Peyer's patch (tissue), 4 donors: Measurements from ENCODE around the gene ADAMTS7. TPM values are rescaled to one million over a fixed set of nuclear protein-coding genes. Genes with fewer than 3 reads are reported as not detected.

Experiments used
- DNase-seq, 3 donors: peaks; one replicate each; pipeline ENCODE4 v3.0.0-alpha.2; 2017 to 2019
- H3K27ac ChIP-seq, 4 donors: fragments of 200-600 bp; sonication (generic); one replicate each; pipeline ENCODE4 v1.5.1; 2016 to 2019
- H3K27me3 ChIP-seq, 2 donors: fragments of 200-600 bp; sonication (generic); one replicate each; pipeline ENCODE4 v1.5.1; 2019
- H3K36me3 ChIP-seq, 3 donors: fragments of 200-600 bp; sonication (generic); one replicate each; pipeline ENCODE4 v1.5.1; 2016 to 2019
- H3K4me1 ChIP-seq, 4 donors: fragments of 200-600 bp; sonication (generic); one replicate each; pipeline ENCODE4 v1.5.1; 2016 to 2019
- H3K4me3 ChIP-seq, 4 donors: fragments of 200-600 bp; sonication (generic); 1 replicate in 3 of 4; 2 replicates in 1 of 4; pipeline ENCODE4 v1.5.1; 2016 to 2019; ENCODE audit warnings: mild to moderate bottlenecking in 1 of 4
- H3K9me3 ChIP-seq, 4 donors: fragments of 200-600 bp; sonication (generic); one replicate each; pipeline ENCODE4 v1.5.1; 2016 to 2019; ENCODE audit warnings: mild to moderate bottlenecking in 1 of 4
- POLR2A ChIP-seq, 2 donors: fragments of 450-650 bp; IDR thresholded peaks; one replicate each; pipeline ENCODE4 v1.5.1; 2017; ENCODE audit warnings: antibody characterized with exemption in 2 of 2, mild to moderate bottlenecking in 2 of 2, moderate library complexity in 2 of 2
- total RNA-seq, 4 donors: library from RNA; depleted of rRNA; stranded (reverse); fragments of >200 nt; gene quantifications; one replicate each; pipeline ENCODE4 v1.1.0, GENCODE V29; 2016
- TF ChIP-seq, protein P1 (sequence below), 6 experiments: fragments of 450-650 bp in 4 of 6; fragments of 200-600 bp in 2 of 6; sonication (generic) in 1 of 6; IDR thresholded peaks; one replicate each; pipeline ENCODE4 v1.5.1; 2017 to 2019; ENCODE audit warnings: antibody characterized with exemption in 6 of 6, mild to moderate bottlenecking in 3 of 6, moderate library complexity in 1 of 6

The ADAMTS7 gene, protein sequence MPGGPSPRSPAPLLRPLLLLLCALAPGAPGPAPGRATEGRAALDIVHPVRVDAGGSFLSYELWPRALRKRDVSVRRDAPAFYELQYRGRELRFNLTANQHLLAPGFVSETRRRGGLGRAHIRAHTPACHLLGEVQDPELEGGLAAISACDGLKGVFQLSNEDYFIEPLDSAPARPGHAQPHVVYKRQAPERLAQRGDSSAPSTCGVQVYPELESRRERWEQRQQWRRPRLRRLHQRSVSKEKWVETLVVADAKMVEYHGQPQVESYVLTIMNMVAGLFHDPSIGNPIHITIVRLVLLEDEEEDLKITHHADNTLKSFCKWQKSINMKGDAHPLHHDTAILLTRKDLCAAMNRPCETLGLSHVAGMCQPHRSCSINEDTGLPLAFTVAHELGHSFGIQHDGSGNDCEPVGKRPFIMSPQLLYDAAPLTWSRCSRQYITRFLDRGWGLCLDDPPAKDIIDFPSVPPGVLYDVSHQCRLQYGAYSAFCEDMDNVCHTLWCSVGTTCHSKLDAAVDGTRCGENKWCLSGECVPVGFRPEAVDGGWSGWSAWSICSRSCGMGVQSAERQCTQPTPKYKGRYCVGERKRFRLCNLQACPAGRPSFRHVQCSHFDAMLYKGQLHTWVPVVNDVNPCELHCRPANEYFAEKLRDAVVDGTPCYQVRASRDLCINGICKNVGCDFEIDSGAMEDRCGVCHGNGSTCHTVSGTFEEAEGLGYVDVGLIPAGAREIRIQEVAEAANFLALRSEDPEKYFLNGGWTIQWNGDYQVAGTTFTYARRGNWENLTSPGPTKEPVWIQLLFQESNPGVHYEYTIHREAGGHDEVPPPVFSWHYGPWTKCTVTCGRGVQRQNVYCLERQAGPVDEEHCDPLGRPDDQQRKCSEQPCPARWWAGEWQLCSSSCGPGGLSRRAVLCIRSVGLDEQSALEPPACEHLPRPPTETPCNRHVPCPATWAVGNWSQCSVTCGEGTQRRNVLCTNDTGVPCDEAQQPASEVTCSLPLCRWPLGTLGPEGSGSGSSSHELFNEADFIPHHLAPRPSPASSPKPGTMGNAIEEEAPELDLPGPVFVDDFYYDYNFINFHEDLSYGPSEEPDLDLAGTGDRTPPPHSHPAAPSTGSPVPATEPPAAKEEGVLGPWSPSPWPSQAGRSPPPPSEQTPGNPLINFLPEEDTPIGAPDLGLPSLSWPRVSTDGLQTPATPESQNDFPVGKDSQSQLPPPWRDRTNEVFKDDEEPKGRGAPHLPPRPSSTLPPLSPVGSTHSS (N-terminal part only)
- total RNA-seq = 10 to 100 TPM in 1 of 4 donors, 1 to 10 TPM in 2, under 1 TPM in 1; 0.18 to 24.8 (median 2.0) TPM

DNA sequence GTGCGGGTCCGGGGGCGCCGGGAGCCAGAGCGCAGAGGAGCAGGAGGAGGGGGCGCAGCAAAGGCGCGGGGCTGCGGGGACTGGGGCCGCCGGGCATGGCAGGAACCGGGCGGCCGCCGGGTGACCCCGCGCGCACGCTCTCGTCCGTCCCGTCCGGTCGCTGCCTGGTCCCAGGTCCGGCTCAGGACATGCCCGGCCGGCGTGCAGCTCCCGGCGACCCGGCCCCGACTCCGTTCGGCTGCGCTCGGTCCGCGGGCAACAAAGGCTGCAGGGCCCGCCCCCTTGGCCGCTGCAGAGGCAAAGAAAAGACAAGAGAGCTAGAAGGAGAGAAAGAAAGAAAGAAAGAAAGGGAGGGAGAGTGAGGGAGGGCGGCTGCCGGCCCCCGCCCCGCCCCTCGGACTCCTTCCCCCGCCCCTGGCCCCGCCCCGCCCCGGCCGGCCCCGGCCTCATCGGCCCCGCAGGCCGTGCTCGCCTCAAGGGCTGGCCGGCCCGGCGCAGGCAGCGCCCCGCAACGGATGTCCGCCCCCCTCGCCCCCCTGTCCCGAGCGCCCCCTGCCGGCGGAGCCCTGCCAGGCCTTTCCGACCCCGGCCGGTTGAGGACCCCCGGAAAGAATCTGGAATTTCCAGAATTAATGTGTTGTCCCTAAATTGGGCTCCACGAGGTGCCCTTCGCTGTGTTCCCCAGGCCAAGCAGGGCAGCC lies at the start of gene ADAMTS7:
ADAMTS7 (minus strand) TSS at position 341 of the 701 bp plus-strand sequence; CDS start at position 97, 244 bp downstream.
- TF ChIP-seq POLR2A (IDR thresholded peaks at IDR 0.05) = no peak
- TF ChIP-seq, protein P1, sequence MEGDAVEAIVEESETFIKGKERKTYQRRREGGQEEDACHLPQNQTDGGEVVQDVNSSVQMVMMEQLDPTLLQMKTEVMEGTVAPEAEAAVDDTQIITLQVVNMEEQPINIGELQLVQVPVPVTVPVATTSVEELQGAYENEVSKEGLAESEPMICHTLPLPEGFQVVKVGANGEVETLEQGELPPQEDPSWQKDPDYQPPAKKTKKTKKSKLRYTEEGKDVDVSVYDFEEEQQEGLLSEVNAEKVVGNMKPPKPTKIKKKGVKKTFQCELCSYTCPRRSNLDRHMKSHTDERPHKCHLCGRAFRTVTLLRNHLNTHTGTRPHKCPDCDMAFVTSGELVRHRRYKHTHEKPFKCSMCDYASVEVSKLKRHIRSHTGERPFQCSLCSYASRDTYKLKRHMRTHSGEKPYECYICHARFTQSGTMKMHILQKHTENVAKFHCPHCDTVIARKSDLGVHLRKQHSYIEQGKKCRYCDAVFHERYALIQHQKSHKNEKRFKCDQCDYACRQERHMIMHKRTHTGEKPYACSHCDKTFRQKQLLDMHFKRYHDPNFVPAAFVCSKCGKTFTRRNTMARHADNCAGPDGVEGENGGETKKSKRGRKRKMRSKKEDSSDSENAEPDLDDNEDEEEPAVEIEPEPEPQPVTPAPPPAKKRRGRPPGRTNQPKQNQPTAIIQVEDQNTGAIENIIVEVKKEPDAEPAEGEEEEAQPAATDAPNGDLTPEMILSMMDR (IDR thresholded peaks at IDR 0.05) = peak; percentile 7 to 83 (median 42)
- Histone ChIP-seq H3K27ac (peak within 1 kb of the TSS; percentile 21 to 83 (median 58)), H3K4me1 (peaks cover 0 to 21% (median 13%) of the 10 kb centered on the region in 4 donors), H3K4me3 (peak within 1 kb of the TSS; percentile 49 to 84 (median 68)), H3K9me3 (peaks cover 0 to 4% (median 0%) of the 10 kb centered on the region in 4 donors), H3K27me3 (peaks cover 0 to 9% of the 10 kb centered on the region in 2 donors), H3K36me3 (no peaks in the 10 kb centered on the region)
- DNase-seq = peak; percentile 67 to 81 (median 70)

- no peak for TF ChIP-seq POLR2A (IDR thresholded peaks at IDR 0.05)
- TF ChIP-seq, protein P1 (IDR thresholded peaks at IDR 0.05) = peak; percentile 21 to 59 (median 54)
- Histone ChIP-seq H3K27me3 (no peaks in the 10 kb centered on the region), H3K27ac (peak overlapping the region in 2 of 4 donors; percentile 33 to 42), H3K4me1 (no peaks in the 10 kb centered on the region), H3K36me3 (no peaks in the 10 kb centered on the region), H3K9me3 (no peaks in the 10 kb centered on the region), H3K4me3 (peak overlapping the region; percentile 27 to 51 (median 41))
- peak; percentile 58 to 83 (median 72) for DNase-seq
Measured at GRCh38 chr15:78859971-78860719, 48.9 kb upstream of the ADAMTS7 start.

GRCh38 chr15:78855746-78856145 lies 44.5 kb upstream of the ADAMTS7 start:
- Histone ChIP-seq H3K27ac (no peak overlapping the region), H3K27me3 (no peaks in the 10 kb centered on the region), H3K4me3 (no peak overlapping the region), H3K9me3 (no peaks in the 10 kb centered on the region), H3K4me1 (no peaks in the 10 kb centered on the region), H3K36me3 (no peaks in the 10 kb centered on the region)
- TF ChIP-seq POLR2A (IDR thresholded peaks at IDR 0.05) = no peak
- TF ChIP-seq, protein P1 (IDR thresholded peaks at IDR 0.05) = no peak
- DNase-seq = no peak

- TF ChIP-seq, protein P1 (IDR thresholded peaks at IDR 0.05) = no peak
- no peak for TF ChIP-seq POLR2A (IDR thresholded peaks at IDR 0.05)
- H3K4me3 ChIP-seq = no peak overlapping the region
- no peak for DNase-seq
- no peaks in the 10 kb centered on the region for H3K4me1 ChIP-seq
- H3K27ac ChIP-seq = no peak overlapping the region
- no peaks in the 10 kb centered on the region for H3K9me3 ChIP-seq
- no peaks in the 10 kb centered on the region for H3K27me3 ChIP-seq
- no peaks in the 10 kb centered on the region for H3K36me3 ChIP-seq
Measured at GRCh38 chr15:78854833-78855372, 43.6 kb upstream of the ADAMTS7 start.
